Upper lobe of left lung (tissue), 6 donors: ENCODE data around the gene IQSEC1. TPM values are rescaled to one million over a fixed set of nuclear protein-coding genes. Genes with fewer than 3 reads are reported as not detected.

Experiments
- ATAC-seq, 2 donors: fragments of 200-7000 bp; cut with Tn5 transposase; one replicate each; pipeline ENCODE4 v1.9.1; 2022; ENCODE audit warnings: mild to moderate bottlenecking in 2 of 2, moderate library complexity in 2 of 2; ENCODE audit not compliant: low FRiP score in 2 of 2
- DNase-seq, 2 donors: peaks; one replicate each; pipeline ENCODE4 v3.0.0-alpha.2; 2019 to 2020
- H3K27ac ChIP-seq, 4 donors: fragments of 200-600 bp; sonication (generic); one replicate each; pipeline ENCODE4 v1.5.1; 2016 to 2019
- H3K27me3 ChIP-seq, 4 donors: fragments of 200-600 bp; sonication (generic); one replicate each; pipeline ENCODE4 v1.5.1; 2017 to 2019
- H3K36me3 ChIP-seq, 4 donors: fragments of 200-600 bp; sonication (generic); one replicate each; pipeline ENCODE4 v1.5.1; 2016 to 2019
- H3K4me1 ChIP-seq, 4 donors: fragments of 200-600 bp; sonication (generic); one replicate each; pipeline ENCODE4 v1.5.1; 2018 to 2019
- H3K4me3 ChIP-seq, 4 donors: fragments of 200-600 bp; sonication (generic); one replicate each; pipeline ENCODE4 v1.5.1; 2017 to 2019; ENCODE audit warnings: mild to moderate bottlenecking in 2 of 4, moderate library complexity in 1 of 4
- H3K9me3 ChIP-seq, 4 donors: fragments of 200-600 bp; sonication (generic); one replicate each; pipeline ENCODE4 v1.5.1; 2018 to 2019
- CTCF ChIP-seq, 6 experiments: fragments of 450-650 bp in 4 of 6; fragments of 200-600 bp in 2 of 6; sonication (generic) in 2 of 6; IDR thresholded peaks; one replicate each; pipeline ENCODE4 v1.5.1; 2016 to 2019; ENCODE audit warnings: antibody characterized with exemption in 6 of 6
- EP300 ChIP-seq, 4 donors: sonication (generic); formaldehyde crosslinking; IDR thresholded peaks; one replicate each; pipeline ENCODE4 v1.5.1; 2017; ENCODE audit warnings: antibody characterized with exemption in 4 of 4, control low read depth in 2 of 4
- POLR2A ChIP-seq, 4 donors: fragments of 450-650 bp; IDR thresholded peaks; one replicate each; pipeline ENCODE4 v1.5.1; 2016 to 2017; ENCODE audit warnings: antibody characterized with exemption in 4 of 4, mild to moderate bottlenecking in 2 of 4
- POLR2AphosphoS5 ChIP-seq, 2 donors: sonication (generic); formaldehyde crosslinking; IDR thresholded peaks; one replicate each; pipeline ENCODE4 v1.5.1; 2017; ENCODE audit warnings: antibody characterized with exemption in 2 of 2
- WGBS, 2 donors: methylation state at CpG; one replicate each; pipeline ENCODE4 v1.1.5; 2017 to 2018; 5-methylcytosine and 5-hydroxymethylcytosine counted together
- total RNA-seq, 6 donors: library from RNA; depleted of rRNA in 4 of 6; stranded (reverse); fragments of >200 nt in 4 of 6; gene quantifications; one replicate each; pipeline versions ENCODE4 v1.1.0 to v1.2.1, GENCODE V29; 2016 to 2021
- donor health status: DM: no; HTN: no; CAD: no; lungs with moderate emphysema.
- donor health status: DM: no; HTN: yes; CAD: no; lungs with severe emphysema.

Gene IQSEC1
- total RNA-seq, 6 donors from 2014 or later, result 51.1 to 105 (median 81.0) TPM

- WGBS, 2 donors, result 0% methylated on average over 34 to 55 of the region's 58 CpGs
- TF ChIP-seq POLR2AphosphoS5 (IDR thresholded peaks at IDR 0.05) (peak; percentile 63 to 80), POLR2A (IDR thresholded peaks at IDR 0.05) (peak in 3 of 4 donors; percentile 62 to 89 (median 69)), CTCF (IDR thresholded peaks at IDR 0.05) (peak; percentile 94 to 98 (median 97)), EP300 (IDR thresholded peaks at IDR 0.05) (no peak)
- Histone ChIP-seq H3K4me1 (peaks cover 20 to 37% (median 28%) of the 10 kb centered on the region in 4 donors), H3K27me3 (no peaks in the 10 kb centered on the region), H3K27ac (peak overlapping the region; percentile 76 to 93 (median 92)), H3K4me3 (peak overlapping the region; percentile 73 to 98 (median 89)), H3K36me3 (no peaks in the 10 kb centered on the region), H3K9me3 (no peaks in the 10 kb centered on the region)
- ATAC-seq (peak; percentile 92 to 93), DNase-seq (peak; percentile 93 to 98)
Measured at GRCh38 chr3:12994607-12995388, 78.4 kb downstream of the IQSEC1 start.

- 0% methylated on average over 20 of the region's 25 CpGs; no CpG with 5 or more reads in 1 of the 2 donors for WGBS, 2 donors
- no peaks in the 10 kb centered on the region for H3K9me3 ChIP-seq
- H3K4me3 ChIP-seq, result peak overlapping the region; percentile 73 to 98 (median 89)
- no peak for TF ChIP-seq CTCF (IDR thresholded peaks at IDR 0.05)
- no peak for TF ChIP-seq POLR2AphosphoS5 (IDR thresholded peaks at IDR 0.05)
- TF ChIP-seq EP300 (IDR thresholded peaks at IDR 0.05), result no peak
- no peak for TF ChIP-seq POLR2A (IDR thresholded peaks at IDR 0.05)
- ATAC-seq (peak; percentile 41 to 61), DNase-seq (peak; percentile 78 to 92)
- no peaks in the 10 kb centered on the region for H3K27me3 ChIP-seq
- peaks cover 20 to 33% (median 26%) of the 10 kb centered on the region in 4 donors for H3K4me1 ChIP-seq
- peak overlapping the region; percentile 76 to 93 (median 92) for H3K27ac ChIP-seq
- H3K36me3 ChIP-seq, result no peaks in the 10 kb centered on the region
Measured at GRCh38 chr3:12994357-12994606, 78.9 kb downstream of the IQSEC1 start.

- DNase-seq (peak in 1 of 2 donors; percentile 92), ATAC-seq (peak in 1 of 2 donors; percentile 1)
- H3K36me3 ChIP-seq, result no peaks in the 10 kb centered on the region
- H3K9me3 ChIP-seq, result no peaks in the 10 kb centered on the region
- H3K4me3 ChIP-seq, result peak overlapping the region; percentile 73 to 98 (median 89)
- peaks cover 14 to 28% (median 21%) of the 10 kb centered on the region in 4 donors for H3K4me1 ChIP-seq
- no peak for TF ChIP-seq CTCF (IDR thresholded peaks at IDR 0.05)
- no peak for TF ChIP-seq POLR2A (IDR thresholded peaks at IDR 0.05)
- no peak for TF ChIP-seq POLR2AphosphoS5 (IDR thresholded peaks at IDR 0.05)
- no peak for TF ChIP-seq EP300 (IDR thresholded peaks at IDR 0.05)
- peak overlapping the region; percentile 76 to 93 (median 92) for H3K27ac ChIP-seq
- WGBS, 2 donors, result 1% methylated on average over 15 of the region's 114 CpGs; no CpG with 5 or more reads in 1 of the 2 donors
- no peaks in the 10 kb centered on the region for H3K27me3 ChIP-seq
Measured at GRCh38 chr3:12993517-12994356, 79.5 kb downstream of the IQSEC1 start.

GRCh38 chr3:12992629-12993516 is 80.4 kb downstream of the IQSEC1 start:
- Histone ChIP-seq H3K27ac (peak overlapping the region in 3 of 4 donors; percentile 43 to 93 (median 67)), H3K4me3 (peak overlapping the region; percentile 46 to 98 (median 84)), H3K4me1 (peaks cover 9 to 26% (median 16%) of the 10 kb centered on the region in 4 donors), H3K9me3 (no peaks in the 10 kb centered on the region), H3K27me3 (no peaks in the 10 kb centered on the region), H3K36me3 (no peaks in the 10 kb centered on the region)
- 33 to 48% methylated on average over 8 to 17 of the region's 24 CpGs for WGBS, 2 donors
- peak in 1 of 2 donors; percentile 23 for ATAC-seq
- no peak for TF ChIP-seq POLR2A (IDR thresholded peaks at IDR 0.05)
- TF ChIP-seq CTCF (IDR thresholded peaks at IDR 0.05), result no peak
- TF ChIP-seq EP300 (IDR thresholded peaks at IDR 0.05), result no peak
- TF ChIP-seq POLR2AphosphoS5 (IDR thresholded peaks at IDR 0.05), result no peak
- DNase-seq, result peak in 1 of 2 donors; percentile 83
